ACHN (cell line): ENCODE results near the gene PRKAG3.

Experiments used
- DNase-seq: peaks from one replicate; pipeline ENCODE4 v3.0.0-alpha.2; 2015
- in situ Hi-C: cut with HindIII; loops from 2 replicates; pipeline ENCODE4 v1.10.0; 2017; ENCODE audit warnings: low sequenced_read_pairs, low pct_ligation_motif_present, low pct_unique_long_range_greater_than_20kb

The PRKAG3 gene

GRCh38 chr2:218822622-218823021 is 9.0 kb downstream of the PRKAG3 start:
- no peak for DNase-seq
- in situ Hi-C loops, result no loop called here

GRCh38 chr2:218821605-218822211 is 9.9 kb downstream of the PRKAG3 start:
- in situ Hi-C loops, result no loop called here

GRCh38 chr2:218820746-218821369 is 10.7 kb downstream of the PRKAG3 start:
- in situ Hi-C loops, result no loop called here
- DNase-seq, result no peak

More at GRCh38 chr2:218821605-218822211, 9.9 kb downstream of the PRKAG3 start:
- DNase-seq, result no peak

GRCh38 chr2:218819093-218819492 is 12.5 kb downstream of the PRKAG3 start:
- DNase-seq, result no peak
- in situ Hi-C loops, result no loop called here

- in situ Hi-C loops, result no loop called here
- DNase-seq, result no peak
Observed at GRCh38 chr2:218816561-218817011, 15.0 kb downstream of the PRKAG3 start.

- DNase-seq, result no peak
- in situ Hi-C loops, result no loop called here
Observed at GRCh38 chr2:218815649-218816048, 16.0 kb downstream of the PRKAG3 start.

- in situ Hi-C loops, result no loop called here
- no peak for DNase-seq
Observed at GRCh38 chr2:218815244-218815637, 16.4 kb downstream of the PRKAG3 start.

- DNase-seq, result no peak
- in situ Hi-C loops, result no loop called here
Observed at GRCh38 chr2:218814540-218815243, 16.9 kb downstream of the PRKAG3 start.

GRCh38 chr2:218813771-218814460 is 17.7 kb downstream of the PRKAG3 start:
- in situ Hi-C loops, result no loop called here
- DNase-seq, result no peak

- DNase-seq, result no peak
- in situ Hi-C loops, result no loop called here
Observed at GRCh38 chr2:218812861-218813260, 18.7 kb downstream of the PRKAG3 start.

- DNase-seq, result no peak
- in situ Hi-C loops, result no loop called here
Observed at GRCh38 chr2:218812096-218812815, 19.3 kb downstream of the PRKAG3 start.

- no peak for DNase-seq
- in situ Hi-C loops, result no loop called here
Observed at GRCh38 chr2:218811382-218811781, 20.2 kb downstream of the PRKAG3 start.

GRCh38 chr2:218810256-218810655 is 21.3 kb downstream of the PRKAG3 start:
- in situ Hi-C loops, result no loop called here
- DNase-seq, result no peak

- DNase-seq, result no peak
Observed at GRCh38 chr2:218809515-218809914, 22.1 kb downstream of the PRKAG3 start.

GRCh38 chr2:218807626-218808025 is 24.0 kb downstream of the PRKAG3 start:
- no peak for DNase-seq
- in situ Hi-C loops, result no loop called here

More at GRCh38 chr2:218809515-218809914, 22.1 kb downstream of the PRKAG3 start:
- in situ Hi-C loops, result no loop called here

- in situ Hi-C loops, result no loop called here
- peak; percentile 96 for DNase-seq
Observed at GRCh38 chr2:218806346-218806978, 25.1 kb downstream of the PRKAG3 start.

- no peak for DNase-seq
- in situ Hi-C loops, result no loop called here
Observed at GRCh38 chr2:218805627-218806026, 26.0 kb downstream of the PRKAG3 start.

- in situ Hi-C loops, result no loop called here
- DNase-seq, result no peak
Observed at GRCh38 chr2:218804817-218805216, 26.8 kb downstream of the PRKAG3 start.
